T-helper 1 cell treated with Interleukin-12 subunit alpha and Interleukin-12 subunit beta and Interleukin-4 antibody, amounts not matched to agents 30 ng/mL and 1 ng/mL, for 36 hours (primary cell): Measurements from ENCODE around the gene TNIP2. TPM values are rescaled to one million over a fixed set of nuclear protein-coding genes. Genes with fewer than 3 reads are reported as not detected.
"Not testable (repeated sequence)": the region's sequence is repeated elsewhere in the genome, so short reads cannot be mapped to it uniquely, and the experiment has no call there.

Source experiments
- intact Hi-C: fragments of 100-400 bp; cut with micrococcal nuclease; formaldehyde crosslinking; loops from one replicate; pipeline ENCODE4 v1.15.1; 2024
- total RNA-seq: library from RNA; stranded (reverse); gene quantifications from 2 replicates; pipeline ENCODE4 v1.2.3, GENCODE V29; 2022

The TNIP2 gene
- total RNA-seq, 1 donor from 2014 or later, result 84.7 TPM

DNA sequence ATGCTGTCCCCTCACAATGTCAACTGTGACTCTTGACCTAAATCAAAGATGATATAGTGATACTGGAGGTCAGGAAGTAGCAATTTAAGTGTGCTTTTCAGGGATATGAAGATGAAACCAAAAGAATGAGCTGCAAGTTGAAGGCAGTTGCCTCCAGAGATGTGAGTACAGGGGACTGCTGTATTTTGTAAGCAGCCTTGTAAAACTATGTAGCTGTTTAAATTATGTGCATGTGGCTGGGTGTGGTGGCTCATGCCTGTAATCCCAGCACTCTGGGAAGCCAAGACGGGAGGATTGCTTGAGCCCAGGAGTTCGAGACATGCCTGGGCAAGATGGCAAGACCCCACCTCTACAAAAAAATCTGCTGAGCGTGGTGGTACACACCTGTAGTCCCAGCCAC, 15.1 kb upstream of the TNIP2 start:
- intact Hi-C loops, result loop anchor here (2.0 kb wide), 1 partner anchor 14 kb away; no protein-coding TSS in a partner anchor

GRCh38 chr4:2768921-2769336, 12.8 kb upstream of the TNIP2 start:
- intact Hi-C loops, result no loop called here

DNA sequence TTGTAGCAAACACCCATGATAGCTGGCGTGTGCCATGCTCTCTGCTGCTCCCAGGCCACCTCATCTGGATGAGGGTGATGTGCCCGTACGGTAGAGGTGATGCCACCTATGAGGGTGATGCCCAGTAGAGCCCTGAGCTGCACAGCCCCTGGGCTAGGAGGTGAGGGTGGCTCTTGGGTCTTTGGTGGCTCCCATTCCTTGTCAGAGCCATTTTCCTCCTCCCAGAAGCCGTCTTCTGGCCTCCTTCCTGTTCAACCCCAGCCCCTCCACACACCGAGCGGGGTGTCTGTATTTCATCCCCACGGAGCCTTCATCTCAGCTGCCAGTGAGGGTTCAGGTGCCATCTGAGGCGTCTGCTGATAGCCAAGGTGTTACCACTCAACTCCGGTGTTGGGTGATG, 12.0 kb upstream of the TNIP2 start:
- intact Hi-C loops, result no loop called here

DNA sequence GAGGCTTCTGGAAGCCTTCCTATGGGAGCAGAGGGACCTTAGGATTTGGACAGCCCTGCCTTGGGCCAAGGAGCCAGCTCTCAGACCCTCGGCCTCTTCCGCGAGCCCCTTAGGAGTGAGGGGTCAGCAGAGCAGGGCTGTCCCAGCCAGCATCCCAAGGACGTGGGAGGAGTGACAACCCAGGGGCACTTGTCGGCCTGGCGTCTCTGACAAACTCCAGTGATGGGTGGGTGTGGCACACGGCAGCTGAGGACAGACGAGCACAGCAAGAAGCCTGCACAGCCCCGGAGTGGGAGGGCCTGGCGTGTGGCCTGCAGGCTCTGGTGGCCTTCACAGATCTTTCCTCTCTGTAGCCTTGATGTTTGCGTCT, 11.6 kb upstream of the TNIP2 start:
- intact Hi-C loops, result no loop called here

DNA sequence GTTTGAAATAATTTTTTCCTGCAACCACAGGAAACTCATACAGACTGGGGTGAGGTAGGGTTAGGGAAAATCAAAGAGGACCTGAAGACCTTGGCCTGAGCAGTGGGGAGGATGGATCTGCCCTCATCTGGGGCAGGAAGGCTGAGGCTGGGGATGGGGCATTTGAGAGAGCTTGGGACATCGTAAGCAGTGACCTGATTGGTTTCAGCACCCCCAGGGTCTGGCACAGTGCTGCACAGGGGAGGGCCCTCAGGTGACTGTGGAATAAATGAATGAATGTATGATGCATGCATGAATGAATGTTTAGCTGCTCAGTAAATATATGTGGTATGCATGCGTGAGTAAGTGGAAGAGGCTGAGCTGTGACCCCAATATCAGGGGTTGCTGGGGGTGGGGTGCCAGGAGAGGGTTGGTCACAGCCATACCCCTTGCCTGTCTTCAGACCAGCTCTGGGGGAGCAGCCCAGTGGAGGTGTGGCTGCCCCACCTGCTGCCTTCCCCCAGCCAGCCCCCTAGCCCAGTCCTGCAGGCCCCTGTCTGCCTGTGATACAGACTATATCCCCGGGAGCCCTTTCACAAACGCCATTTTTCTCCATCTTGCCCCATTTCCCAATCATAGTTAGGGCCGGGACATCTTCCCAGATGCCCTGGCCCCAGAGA, 11.0 kb upstream of the TNIP2 start:
- intact Hi-C loops, result no loop called here

DNA sequence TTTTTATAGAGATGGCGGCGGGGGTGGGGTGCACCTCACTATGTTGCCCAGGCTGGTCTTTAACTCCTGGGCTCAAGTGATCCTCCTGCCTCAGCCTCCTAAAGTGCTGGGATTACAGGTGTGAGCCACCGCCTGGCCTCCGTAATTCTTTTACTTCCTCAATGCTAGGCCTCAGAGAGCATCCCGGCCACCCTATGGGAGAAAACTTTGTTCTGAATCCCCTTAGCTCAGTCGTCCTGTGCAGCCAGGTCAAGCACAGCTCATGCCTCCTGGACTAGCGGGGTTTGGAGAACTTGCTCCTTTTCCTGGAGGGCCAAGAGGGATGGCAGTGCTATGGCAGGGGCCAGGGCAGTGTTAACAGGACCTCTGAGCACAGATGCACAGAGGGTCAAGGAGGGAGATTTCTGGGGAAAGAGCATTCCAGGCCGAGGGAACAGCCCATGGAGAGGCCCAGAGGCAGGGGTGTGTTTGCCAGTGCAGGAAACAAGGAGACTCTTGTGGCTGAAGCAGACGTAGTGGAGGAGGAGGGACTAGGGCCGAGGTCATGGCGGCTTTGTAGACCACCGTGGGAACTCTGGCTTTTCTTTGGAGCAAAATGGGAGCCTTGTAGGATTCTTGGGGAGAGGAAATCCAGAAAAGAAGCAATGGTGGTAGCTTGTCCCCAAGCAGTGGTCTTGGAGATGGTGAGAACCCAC, 9.8 kb upstream of the TNIP2 start:
- intact Hi-C loops, result no loop called here

DNA sequence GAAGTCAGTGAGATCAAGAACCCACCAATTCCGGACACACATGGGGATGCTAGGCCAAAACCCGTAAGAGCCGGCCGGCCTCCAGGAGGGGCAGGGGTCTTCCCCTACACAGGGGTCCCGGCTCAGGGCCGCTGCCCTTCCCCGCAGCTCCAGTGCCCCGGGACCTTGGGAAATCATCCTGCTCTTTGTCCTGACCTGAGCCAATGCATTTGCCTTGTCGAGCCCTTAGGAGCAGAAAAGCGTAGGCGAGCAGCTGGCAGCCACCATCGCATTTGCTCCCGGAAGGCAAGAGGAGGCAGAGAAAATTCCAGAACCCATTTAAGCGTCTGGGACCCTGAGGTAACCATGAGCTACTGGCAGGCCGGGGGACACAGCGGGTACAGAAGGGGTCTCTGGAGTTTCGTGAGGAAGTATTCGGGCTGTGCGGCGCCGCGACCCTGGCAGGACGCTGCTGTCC, 7.4 kb upstream of the TNIP2 start:
- intact Hi-C loops, result no loop called here

- intact Hi-C loops, result not testable (repeated sequence)
These were observed 6.6 kb upstream of the TNIP2 start for GRCh38 chr4:2762486-2763370.

DNA sequence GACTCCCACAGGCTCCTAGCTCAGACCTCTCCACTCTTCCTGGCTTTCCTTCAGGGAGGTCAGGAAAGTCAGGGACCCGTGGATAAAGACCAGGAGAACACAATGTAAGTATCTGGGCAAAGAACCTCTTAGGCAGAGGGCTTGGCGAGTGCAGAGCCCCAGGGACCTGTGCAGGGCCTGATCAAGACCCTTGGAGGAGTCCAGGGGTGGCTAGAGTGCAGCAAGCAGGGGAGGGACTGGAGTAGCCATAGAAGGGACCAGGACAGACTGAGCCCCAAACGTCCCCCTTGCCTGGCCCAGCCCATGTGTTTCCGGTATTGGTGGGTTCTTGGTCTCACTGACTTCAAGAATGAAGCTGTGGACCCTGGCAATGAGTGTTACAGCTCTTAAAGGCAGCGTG, 5.9 kb upstream of the TNIP2 start:
- intact Hi-C loops, result no loop called here

GRCh38 chr4:2761035-2761923, 5.1 kb upstream of the TNIP2 start:
- intact Hi-C loops, result no loop called here

GRCh38 chr4:2757426-2757825, 1.3 kb upstream of the TNIP2 start:
- intact Hi-C loops, result loop anchor here (2.0 kb wide), 4 partner anchors 41 to 535 kb away; partner anchors contain the start of gene RGS12

DNA sequence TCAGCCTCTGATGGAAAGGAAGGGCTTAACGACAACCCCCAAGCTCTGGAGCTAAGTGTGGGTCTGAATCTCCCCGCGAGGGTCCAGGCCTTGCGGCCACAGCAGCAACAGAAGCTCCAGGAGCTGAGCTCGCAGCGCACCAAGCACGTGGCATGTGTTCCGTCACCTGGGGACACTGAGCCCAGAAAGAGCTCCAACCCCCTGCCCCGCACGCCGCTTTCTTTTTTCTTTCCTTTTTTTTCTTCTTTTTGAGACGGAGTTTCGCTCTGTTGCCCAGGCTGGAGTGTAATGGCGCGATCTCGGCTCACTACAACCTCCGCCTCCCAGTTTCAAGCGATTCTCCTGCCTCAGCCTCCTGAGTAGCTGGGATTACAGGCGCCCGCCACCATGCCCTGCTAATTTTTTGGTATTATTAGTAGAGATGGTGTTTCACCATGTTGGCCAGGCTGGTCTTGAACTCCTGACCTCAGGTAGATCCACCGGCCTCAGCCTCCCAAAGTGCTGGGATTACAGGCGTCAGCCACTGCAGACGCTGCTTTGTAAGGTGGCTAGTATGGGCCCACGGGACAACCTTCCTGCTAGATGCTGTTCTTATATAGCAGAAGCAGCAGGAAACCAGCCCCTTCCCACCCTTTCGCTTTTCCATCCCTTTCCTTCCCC, 685 bp upstream of the TNIP2 start:
- intact Hi-C loops, result loop anchor here (1.0 to 2.0 kb wide), 10 partner anchors 7 to 536 kb away; partner anchors contain the start of genes GRK4, HAUS3, HTT and HTT-AS

GRCh38 chr4:2754848-2755819, 1.0 kb downstream of the TNIP2 start:
- intact Hi-C loops, result no loop called here

DNA sequence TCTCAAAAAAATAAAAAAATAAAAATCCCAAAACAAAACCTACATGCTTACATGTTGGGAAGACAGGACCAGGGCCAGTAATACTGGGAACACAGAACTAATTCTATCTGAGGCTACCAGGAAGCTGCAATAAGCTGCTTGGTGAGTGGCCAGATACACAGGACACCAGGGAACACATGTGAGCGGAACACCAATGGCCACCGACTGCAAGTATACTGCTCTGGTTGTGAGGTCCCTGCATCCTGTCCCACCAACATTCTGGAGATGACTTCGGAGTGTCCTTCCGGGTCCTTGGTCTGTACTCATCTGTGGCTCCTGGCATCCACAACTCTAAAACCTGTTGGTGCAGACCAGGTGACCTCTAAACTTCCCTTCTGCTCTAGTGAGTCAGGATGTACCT, 2.7 kb downstream of the TNIP2 start:
- intact Hi-C loops, result no loop called here

- intact Hi-C loops, result no loop called here
These were observed 5.2 kb downstream of the TNIP2 start for GRCh38 chr4:2750719-2751605.

DNA sequence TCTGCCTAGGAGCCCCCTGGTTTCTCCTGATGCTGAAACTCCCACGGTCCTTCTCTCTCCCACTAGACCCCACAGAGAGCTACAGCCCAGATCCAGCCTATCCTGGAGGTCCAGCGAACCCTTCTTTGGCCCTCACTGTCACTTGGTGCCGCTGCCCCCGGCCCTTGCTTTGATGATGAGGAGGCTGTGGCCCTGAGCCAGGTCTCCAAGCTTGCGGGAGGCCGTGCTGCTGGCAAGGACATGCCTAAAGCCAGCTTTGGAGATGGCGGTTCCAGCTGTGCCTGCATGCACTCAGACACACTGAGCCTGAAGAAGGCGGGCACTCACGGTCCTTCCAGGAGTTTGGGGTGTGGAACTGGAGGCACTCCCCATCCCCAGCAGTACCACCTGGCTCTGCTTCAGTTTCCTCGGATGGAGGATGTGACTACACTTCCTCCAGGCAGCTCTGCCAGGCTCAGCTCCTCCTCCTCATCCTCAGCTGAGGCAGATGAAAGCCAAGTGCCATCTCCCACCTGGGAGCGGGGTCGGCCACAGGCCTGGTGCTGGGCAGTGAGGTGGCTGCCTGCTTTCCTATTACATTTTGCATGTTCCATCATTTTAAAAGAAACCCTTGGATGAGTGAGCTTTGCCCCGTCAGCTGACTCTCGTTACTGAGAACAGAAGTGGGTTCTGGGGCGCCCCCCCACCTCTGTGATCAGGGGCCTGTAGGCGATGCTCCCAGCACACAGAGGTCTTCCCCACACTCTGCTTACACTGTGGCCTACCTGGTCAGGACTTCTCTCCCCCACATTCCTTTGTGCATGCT, 9.0 kb downstream of the TNIP2 start:
- intact Hi-C loops, result loop anchor here (1.0 to 5.0 kb wide), 15 partner anchors 9 to 1025 kb away; partner anchors contain the start of genes ADD1, CFAP99, FAM193A and GRK4
